ENCODE data around the gene GALNT3.

The GALNT3 gene

GRCh38 chr2:165757906-165758675 is 36.0 kb downstream of the GALNT3 start:
- DNase-seq (ENCODE audit: extremely low spot score, insufficient read length, low read depth): no peak
- no peak for FAIRE-seq

GRCh38 chr2:165746501-165746900 is 47.5 kb downstream of the GALNT3 start:
- FAIRE-seq: no peak

GRCh38 chr2:165745916-165746315 is 48.1 kb downstream of the GALNT3 start:
- no peak for FAIRE-seq

More at GRCh38 chr2:165746501-165746900, 47.5 kb downstream of the GALNT3 start:
- DNase-seq (ENCODE audit: extremely low spot score, insufficient read length, low read depth): no peak

GRCh38 chr2:165743442-165743841 is 50.6 kb downstream of the GALNT3 start:
- FAIRE-seq (no peak), DNase-seq (ENCODE audit: extremely low spot score, insufficient read length, low read depth) (no peak)

More at GRCh38 chr2:165745916-165746315, 48.1 kb downstream of the GALNT3 start:
- DNase-seq (ENCODE audit: extremely low spot score, insufficient read length, low read depth): no peak

DNA sequence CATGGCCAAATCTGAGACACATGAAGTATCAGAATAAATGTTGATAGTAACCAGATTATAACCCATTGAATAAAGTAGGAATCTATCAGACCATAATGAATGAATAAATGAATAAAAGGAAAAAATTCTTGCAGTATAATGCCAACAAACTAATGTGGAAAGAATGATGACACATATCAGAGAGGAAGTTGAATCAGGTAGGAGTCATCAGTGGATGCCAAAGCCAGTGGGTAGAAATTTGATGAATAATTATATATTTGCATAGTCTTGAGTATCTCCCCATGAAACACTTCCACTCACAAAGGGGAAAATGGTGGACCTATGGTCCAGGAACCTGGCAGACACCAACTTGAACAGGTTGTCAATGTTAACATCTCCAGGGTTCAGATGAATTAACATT is 68.6 kb downstream of the GALNT3 start:
- FAIRE-seq (no peak), DNase-seq (ENCODE audit: extremely low spot score, insufficient read length, low read depth) (no peak)

DNA sequence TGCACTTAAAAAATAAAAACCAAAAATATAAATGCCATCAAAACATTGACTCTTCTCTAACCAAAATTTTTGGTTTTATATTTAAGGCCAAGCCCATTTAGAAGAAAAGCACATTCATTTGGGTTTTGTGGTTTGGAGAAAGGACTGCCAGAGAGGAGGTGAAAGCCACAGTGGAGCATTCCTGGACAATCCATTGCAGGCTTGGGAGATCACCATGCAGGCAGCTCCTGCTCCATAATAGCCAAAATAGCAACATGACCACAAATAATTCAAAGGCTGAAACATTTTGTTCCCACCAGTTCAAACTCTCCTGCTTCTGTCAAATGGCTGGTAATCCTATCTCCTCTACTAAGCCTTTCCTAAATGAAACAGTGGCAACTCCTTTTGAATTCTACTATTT is 73.5 kb downstream of the GALNT3 start:
- DNase-seq (ENCODE audit: extremely low spot score, insufficient read length, low read depth) (no peak), FAIRE-seq (no peak)

DNA sequence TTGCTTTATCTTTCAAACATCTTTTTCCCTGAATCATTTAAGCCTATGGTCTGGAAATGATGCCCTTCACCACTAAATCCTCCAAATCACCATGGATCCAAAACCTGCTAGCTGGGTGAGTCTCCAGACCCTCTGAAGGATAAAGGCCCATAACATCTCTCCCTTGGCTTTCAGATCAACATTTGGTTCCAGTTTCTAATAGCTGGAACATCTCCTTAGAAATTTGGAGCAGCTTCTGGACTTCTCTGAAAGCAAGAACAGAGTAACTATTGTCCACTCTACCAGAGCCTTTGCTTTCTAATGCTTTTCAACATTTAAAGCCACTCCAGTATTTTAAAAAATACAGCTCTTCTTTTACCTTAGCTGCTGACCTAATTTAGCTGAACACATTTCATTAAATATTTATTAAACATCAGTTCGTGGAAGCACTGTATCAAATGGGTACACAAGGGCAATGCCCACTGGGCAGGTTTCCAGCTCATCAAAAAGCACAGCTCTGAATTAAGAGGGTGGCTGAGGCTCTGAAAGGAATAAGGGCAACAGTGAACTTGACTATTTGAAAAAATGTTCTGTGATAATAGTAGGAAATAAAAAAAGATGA is 75.3 kb downstream of the GALNT3 start:
- DNase-seq (ENCODE audit: extremely low spot score, insufficient read length, low read depth): no peak
- FAIRE-seq: no peak

DNA sequence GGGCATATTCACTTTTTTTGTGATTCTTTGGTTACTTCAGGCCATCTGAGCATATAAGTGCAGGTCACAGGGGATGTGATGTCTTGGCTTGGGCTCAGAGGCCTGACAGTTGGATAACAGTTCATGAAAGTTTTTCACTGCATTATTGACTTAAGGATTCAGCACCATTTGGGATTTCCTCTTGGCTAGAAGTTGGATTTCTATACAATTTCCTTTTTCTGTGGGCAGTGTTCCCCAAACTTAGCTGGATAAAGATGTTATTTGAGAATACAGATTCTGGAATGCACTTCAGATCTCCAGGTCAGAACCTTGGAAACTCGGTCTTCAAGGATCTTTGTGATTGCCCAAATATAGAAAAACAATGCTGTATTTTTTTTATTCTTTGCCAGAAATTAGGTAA is 78.0 kb downstream of the GALNT3 start:
- FAIRE-seq: no peak
- no peak for DNase-seq (ENCODE audit: extremely low spot score, insufficient read length, low read depth)

DNA sequence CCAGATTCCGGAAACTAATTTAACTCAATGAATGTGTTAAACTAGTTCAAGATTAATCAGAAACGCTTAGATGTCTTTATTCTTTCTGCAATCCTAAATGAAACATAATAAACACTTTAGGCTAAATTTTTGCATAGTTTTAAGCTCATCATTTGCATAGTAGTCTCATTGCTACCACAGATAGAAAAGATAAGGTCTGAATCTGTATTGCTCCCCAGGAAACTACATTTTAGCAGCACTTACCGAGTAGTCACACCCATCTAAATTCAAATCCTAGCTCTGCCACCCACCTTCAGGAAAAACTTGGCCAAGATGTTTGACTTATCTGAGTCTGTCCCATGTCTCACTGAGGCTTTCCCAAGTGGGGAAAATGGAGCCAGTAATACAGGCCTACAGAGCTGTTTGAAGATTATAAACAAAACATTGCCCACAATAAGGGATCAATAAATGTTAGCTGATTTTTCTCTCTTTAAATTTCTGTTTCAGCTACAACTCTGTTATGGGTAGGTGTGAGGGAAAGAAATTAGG is 87.0 kb downstream of the GALNT3 start:
- no peak for FAIRE-seq
- DNase-seq (ENCODE audit: extremely low spot score, insufficient read length, low read depth): no peak

DNA sequence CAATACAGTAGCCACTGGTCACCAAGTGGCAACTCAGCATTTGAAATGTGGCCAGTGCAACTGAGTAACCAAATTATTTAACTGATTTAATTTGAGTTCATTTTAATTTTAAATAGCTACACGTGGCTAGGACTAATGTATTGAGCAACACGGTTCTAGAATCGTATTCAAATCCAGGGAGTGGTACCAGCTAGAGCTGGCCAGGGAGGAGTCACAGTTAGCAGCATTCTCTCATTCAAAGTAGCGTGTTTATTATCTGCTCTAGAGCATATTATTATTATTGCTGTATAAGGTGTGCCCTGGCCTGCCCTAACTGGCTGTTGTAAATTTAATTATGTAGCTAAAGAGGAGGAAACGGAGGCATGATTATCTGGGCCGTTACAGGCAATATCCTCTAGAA is 92.9 kb downstream of the GALNT3 start:
- DNase-seq (ENCODE audit: extremely low spot score, insufficient read length, low read depth) (no peak), FAIRE-seq (no peak)

GRCh38 chr2:165700531-165700930 is 93.5 kb downstream of the GALNT3 start:
- FAIRE-seq (no peak), DNase-seq (ENCODE audit: extremely low spot score, insufficient read length, low read depth) (no peak)

GRCh38 chr2:165699946-165700345 is 94.1 kb downstream of the GALNT3 start:
- FAIRE-seq (no peak), DNase-seq (ENCODE audit: extremely low spot score, insufficient read length, low read depth) (no peak)

DNA sequence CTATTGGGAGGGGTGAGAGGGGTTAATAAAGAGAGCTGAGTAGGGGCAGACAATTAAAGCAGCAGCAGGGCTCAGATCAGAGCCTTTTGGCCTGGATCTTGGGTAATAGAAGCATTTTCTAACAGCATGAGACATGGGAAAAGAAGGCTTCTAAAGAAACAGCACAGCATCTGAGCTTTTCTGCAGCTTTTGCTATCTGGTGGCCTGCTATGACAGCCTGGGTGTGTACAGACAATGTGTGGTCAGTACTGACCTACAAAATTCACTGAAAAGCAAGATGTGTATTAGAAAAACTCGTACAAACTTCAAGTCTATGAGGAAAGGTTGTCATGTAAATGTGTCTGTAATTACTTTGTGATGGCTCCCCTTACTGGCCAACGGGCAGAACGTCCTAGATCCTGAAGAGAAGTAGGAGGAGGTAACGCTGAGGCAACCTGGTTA is 95.6 kb downstream of the GALNT3 start:
- FAIRE-seq: peak; percentile 18
- DNase-seq (ENCODE audit: extremely low spot score, insufficient read length, low read depth): no peak

DNA sequence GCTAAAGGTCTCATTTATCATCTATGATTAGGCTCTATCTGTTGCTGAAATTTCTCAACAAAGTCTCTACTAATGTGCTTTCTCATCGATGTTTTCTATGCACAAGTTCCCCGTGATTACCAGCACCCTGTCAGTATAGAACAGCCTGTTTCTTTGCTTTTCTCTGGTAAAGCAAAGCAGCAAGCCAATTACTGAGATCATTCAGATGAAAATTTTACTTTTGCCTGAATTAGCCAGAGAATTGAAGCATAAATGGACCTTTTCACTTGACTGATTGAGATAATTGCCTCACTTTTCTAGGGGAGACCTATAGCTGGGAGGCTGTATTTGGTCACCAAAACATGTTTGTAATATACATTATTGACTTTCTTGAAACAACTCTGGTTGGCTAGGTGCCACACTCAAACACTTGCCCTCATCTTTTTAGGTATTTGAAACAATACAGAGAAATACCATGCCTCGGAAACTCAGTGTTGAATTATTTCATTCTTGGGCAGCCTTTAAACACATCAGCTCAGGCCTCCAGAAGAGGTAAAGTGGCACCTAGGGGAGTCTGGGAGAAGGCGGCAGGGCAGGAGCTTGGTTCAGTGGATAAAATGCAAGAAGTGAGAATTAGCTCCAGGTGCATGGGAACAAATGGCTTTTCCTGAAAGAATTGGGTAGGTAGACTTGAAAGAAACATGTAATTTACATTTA is 96.2 kb downstream of the GALNT3 start:
- DNase-seq (ENCODE audit: extremely low spot score, insufficient read length, low read depth): no peak
- no peak for FAIRE-seq
